ENCODE data around the gene SPRING1.
"Not testable (repeated sequence)": the region's sequence is repeated elsewhere in the genome, so short reads cannot be mapped to it uniquely, and the experiment has no call there.

DNA sequence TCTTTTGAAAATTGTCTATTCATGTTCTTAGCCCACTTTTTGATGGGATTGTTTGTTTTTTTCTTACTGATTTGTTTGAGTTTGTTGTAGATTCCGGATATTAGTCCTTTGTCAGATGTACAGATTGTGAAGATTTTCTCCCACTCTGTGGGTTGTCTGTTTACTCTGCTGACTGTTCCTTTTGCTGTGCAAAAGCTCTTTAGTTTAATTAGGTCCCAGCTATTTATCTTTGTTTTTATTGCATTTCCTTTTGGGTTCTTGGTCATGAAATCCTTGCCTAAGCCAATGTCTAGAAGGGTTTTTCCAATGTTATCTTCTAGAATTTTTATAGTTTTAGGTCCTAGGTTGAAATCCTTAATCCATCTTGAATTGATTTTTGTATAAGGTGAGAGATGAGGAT is 16.9 kb upstream of the SPRING1 start:
- TF ChIP-seq, protein P1, sequence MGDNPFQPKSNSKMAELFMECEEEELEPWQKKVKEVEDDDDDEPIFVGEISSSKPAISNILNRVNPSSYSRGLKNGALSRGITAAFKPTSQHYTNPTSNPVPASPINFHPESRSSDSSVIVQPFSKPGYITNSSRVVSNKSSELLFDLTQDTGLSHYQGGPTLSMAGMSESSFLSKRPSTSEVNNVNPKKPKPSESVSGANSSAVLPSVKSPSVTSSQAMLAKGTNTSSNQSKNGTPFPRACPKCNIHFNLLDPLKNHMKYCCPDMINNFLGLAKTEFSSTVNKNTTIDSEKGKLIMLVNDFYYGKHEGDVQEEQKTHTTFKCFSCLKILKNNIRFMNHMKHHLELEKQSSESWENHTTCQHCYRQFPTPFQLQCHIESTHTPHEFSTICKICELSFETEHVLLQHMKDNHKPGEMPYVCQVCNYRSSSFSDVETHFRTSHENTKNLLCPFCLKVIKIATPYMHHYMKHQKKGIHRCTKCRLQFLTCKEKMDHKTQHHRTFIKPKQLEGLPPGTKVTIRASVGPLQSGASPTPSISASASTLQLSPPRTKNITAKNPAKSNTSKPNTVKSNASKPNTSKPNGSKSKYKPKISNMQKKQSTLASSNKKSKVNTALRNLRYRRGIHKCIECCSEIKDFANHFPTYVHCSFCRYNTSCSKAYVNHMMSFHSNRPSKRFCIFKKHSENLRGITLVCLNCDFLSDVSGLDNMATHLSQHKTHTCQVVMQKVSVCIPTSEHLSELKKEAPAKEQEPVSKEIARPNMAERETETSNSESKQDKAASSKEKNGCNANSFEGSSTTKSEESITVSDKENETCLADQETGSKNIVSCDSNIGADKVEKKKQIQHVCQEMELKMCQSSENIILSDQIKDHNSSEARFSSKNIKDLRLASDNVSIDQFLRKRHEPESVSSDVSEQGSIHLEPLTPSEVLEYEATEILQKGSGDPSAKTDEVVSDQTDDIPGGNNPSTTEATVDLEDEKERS (tag by site-specific recombination; IDR thresholded peaks at IDR 0.05) = not testable (repeated sequence)
- not testable (repeated sequence) for TF ChIP-seq ZBTB21 (tag by site-specific recombination; IDR thresholded peaks at IDR 0.05); MYNN (tag by site-specific recombination; IDR thresholded peaks at IDR 0.05; ENCODE audit: borderline replicate concordance); ZFP37 (tag by site-specific recombination; IDR thresholded peaks at IDR 0.05); ZNF202 (tag by site-specific recombination; IDR thresholded peaks at IDR 0.05; ENCODE audit: borderline replicate concordance); ZNF837 (tag by site-specific recombination; IDR thresholded peaks at IDR 0.05); ZNF707 (tag by site-specific recombination; IDR thresholded peaks at IDR 0.05)
- TF ChIP-seq, protein P2, sequence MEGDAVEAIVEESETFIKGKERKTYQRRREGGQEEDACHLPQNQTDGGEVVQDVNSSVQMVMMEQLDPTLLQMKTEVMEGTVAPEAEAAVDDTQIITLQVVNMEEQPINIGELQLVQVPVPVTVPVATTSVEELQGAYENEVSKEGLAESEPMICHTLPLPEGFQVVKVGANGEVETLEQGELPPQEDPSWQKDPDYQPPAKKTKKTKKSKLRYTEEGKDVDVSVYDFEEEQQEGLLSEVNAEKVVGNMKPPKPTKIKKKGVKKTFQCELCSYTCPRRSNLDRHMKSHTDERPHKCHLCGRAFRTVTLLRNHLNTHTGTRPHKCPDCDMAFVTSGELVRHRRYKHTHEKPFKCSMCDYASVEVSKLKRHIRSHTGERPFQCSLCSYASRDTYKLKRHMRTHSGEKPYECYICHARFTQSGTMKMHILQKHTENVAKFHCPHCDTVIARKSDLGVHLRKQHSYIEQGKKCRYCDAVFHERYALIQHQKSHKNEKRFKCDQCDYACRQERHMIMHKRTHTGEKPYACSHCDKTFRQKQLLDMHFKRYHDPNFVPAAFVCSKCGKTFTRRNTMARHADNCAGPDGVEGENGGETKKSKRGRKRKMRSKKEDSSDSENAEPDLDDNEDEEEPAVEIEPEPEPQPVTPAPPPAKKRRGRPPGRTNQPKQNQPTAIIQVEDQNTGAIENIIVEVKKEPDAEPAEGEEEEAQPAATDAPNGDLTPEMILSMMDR (tag by site-specific recombination; IDR thresholded peaks at IDR 0.05) = not testable (repeated sequence)
- TF ChIP-seq, protein P3, sequence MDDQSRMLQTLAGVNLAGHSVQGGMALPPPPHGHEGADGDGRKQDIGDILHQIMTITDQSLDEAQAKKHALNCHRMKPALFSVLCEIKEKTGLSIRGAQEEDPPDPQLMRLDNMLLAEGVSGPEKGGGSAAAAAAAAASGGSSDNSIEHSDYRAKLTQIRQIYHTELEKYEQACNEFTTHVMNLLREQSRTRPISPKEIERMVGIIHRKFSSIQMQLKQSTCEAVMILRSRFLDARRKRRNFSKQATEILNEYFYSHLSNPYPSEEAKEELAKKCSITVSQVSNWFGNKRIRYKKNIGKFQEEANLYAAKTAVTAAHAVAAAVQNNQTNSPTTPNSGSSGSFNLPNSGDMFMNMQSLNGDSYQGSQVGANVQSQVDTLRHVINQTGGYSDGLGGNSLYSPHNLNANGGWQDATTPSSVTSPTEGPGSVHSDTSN (CRISPR knock-in tag; IDR thresholded peaks at IDR 0.05) = not testable (repeated sequence)
- TF ChIP-seq, protein P4, sequence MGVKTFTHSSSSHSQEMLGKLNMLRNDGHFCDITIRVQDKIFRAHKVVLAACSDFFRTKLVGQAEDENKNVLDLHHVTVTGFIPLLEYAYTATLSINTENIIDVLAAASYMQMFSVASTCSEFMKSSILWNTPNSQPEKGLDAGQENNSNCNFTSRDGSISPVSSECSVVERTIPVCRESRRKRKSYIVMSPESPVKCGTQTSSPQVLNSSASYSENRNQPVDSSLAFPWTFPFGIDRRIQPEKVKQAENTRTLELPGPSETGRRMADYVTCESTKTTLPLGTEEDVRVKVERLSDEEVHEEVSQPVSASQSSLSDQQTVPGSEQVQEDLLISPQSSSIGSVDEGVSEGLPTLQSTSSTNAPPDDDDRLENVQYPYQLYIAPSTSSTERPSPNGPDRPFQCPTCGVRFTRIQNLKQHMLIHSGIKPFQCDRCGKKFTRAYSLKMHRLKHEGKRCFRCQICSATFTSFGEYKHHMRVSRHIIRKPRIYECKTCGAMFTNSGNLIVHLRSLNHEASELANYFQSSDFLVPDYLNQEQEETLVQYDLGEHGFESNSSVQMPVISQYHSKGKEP (tag by site-specific recombination; IDR thresholded peaks at IDR 0.05) = not testable (repeated sequence)
